T47D (cell line): ENCODE data around the gene EPB41L1.
A peak's percentile ranks its signal among the peaks of the same experiment; 100 is the strongest.

Source experiments
- DNase-seq, 2 experiments: peaks; one replicate each; pipeline versions ENCODE4 v3.0.0 to v3.0.0-alpha.2; 2011 to 2012; ENCODE audit warnings: low read depth in 1 of 2, low spot score in 1 of 2
- JUND ChIP-seq: IDR thresholded peaks from 2 replicates; pipeline ENCODE4 v1.6.1; 2012; ENCODE audit warnings: low read depth
- in situ Hi-C: cut with HindIII; loops from 2 replicates; pipeline ENCODE4 v1.10.0; 2016; ENCODE audit warnings: low sequenced_read_pairs, low pct_unique_long_range_greater_than_20kb

Gene EPB41L1

GRCh38 chr20:36196676-36197075 lies 42.1 kb downstream of the EPB41L1 start:
- no peak for TF ChIP-seq JUND
- no peak for DNase-seq
- in situ Hi-C loops, result no loop called here

GRCh38 chr20:36197271-36197670 lies 42.7 kb downstream of the EPB41L1 start:
- DNase-seq, result no peak
- no peak for TF ChIP-seq JUND
- in situ Hi-C loops, result no loop called here

GRCh38 chr20:36199345-36200257 lies 45.1 kb downstream of the EPB41L1 start:
- no peak for TF ChIP-seq JUND
- peak; percentile 88 to 92 for DNase-seq
- in situ Hi-C loops, result no loop called here

GRCh38 chr20:36200451-36200850 lies 45.9 kb downstream of the EPB41L1 start:
- DNase-seq, result no peak
- in situ Hi-C loops, result no loop called here
- no peak for TF ChIP-seq JUND

- TF ChIP-seq JUND, result no peak
- DNase-seq, result no peak
- in situ Hi-C loops, result no loop called here
These were observed 46.7 kb downstream of the EPB41L1 start for GRCh38 chr20:36201198-36201597.

GRCh38 chr20:36202891-36203338 lies 48.4 kb downstream of the EPB41L1 start:
- in situ Hi-C loops, result no loop called here
- TF ChIP-seq JUND, result no peak
- peak; percentile 66 to 82 for DNase-seq

GRCh38 chr20:36203861-36204260 lies 49.3 kb downstream of the EPB41L1 start:
- no peak for TF ChIP-seq JUND
- DNase-seq, result no peak
- in situ Hi-C loops, result no loop called here

GRCh38 chr20:36205026-36205425 lies 50.5 kb downstream of the EPB41L1 start:
- TF ChIP-seq JUND, result no peak
- in situ Hi-C loops, result no loop called here
- no peak for DNase-seq

- in situ Hi-C loops, result no loop called here
- no peak for TF ChIP-seq JUND
- DNase-seq, result no peak
These were observed 51.5 kb downstream of the EPB41L1 start for GRCh38 chr20:36206068-36206467.

GRCh38 chr20:36206641-36207040 lies 52.1 kb downstream of the EPB41L1 start:
- in situ Hi-C loops, result no loop called here
- no peak for TF ChIP-seq JUND

GRCh38 chr20:36207602-36208001 lies 53.1 kb downstream of the EPB41L1 start:
- no peak for DNase-seq
- in situ Hi-C loops, result no loop called here
- no peak for TF ChIP-seq JUND

More at GRCh38 chr20:36206641-36207040, 52.1 kb downstream of the EPB41L1 start:
- DNase-seq, result no peak

GRCh38 chr20:36208257-36208656 lies 53.7 kb downstream of the EPB41L1 start:
- no peak for TF ChIP-seq JUND
- in situ Hi-C loops, result no loop called here
- no peak for DNase-seq

- in situ Hi-C loops, result no loop called here
- peak; percentile 21 to 23 for DNase-seq
These were observed 56.0 kb downstream of the EPB41L1 start for GRCh38 chr20:36210436-36211021.

More at GRCh38 chr20:36210436-36211021, 56.0 kb downstream of the EPB41L1 start:
- TF ChIP-seq JUND, result no peak
